Heart right ventricle (tissue), 16 donors: ENCODE data around the gene CLN3. TPM values are rescaled to one million over a fixed set of nuclear protein-coding genes. Genes with fewer than 3 reads are reported as not detected.

Experiments used
- ATAC-seq, 8 donors: fragments of 200-7000 bp; cut with Tn5 transposase; one replicate each; pipeline ENCODE4 v1.9.1; 2020; ENCODE audit warnings: mild to moderate bottlenecking in 8 of 8, moderate library complexity in 8 of 8, moderate number of reproducible peaks in 1 of 8
- DNase-seq, 2 donors: peaks; one replicate each; pipeline ENCODE4 v3.0.0-alpha.2; 2020
- H3K27ac ChIP-seq, 10 donors: fragments of 200-600 bp; sonication (generic) in 2 of 10; one replicate each; pipeline versions ENCODE4 v1.5.0 to v1.8.0; 2020 to 2022; ENCODE audit warnings: mild to moderate bottlenecking in 3 of 10
- H3K27me3 ChIP-seq, 7 donors: fragments of 200-600 bp; one replicate each; pipeline ENCODE4 v1.8.0; 2021 to 2022; ENCODE audit warnings: mild to moderate bottlenecking in 2 of 7
- H3K36me3 ChIP-seq, 9 donors: fragments of 200-600 bp; sonication (generic) in 1 of 9; one replicate each; pipeline versions ENCODE4 v1.5.0 to v1.8.0; 2020 to 2022; ENCODE audit warnings: mild to moderate bottlenecking in 2 of 9
- H3K4me1 ChIP-seq, 9 donors: fragments of 200-600 bp; sonication (generic) in 1 of 9; one replicate each; pipeline versions ENCODE4 v1.5.0 to v1.8.0; 2020 to 2022; ENCODE audit warnings: mild to moderate bottlenecking in 4 of 9
- H3K4me3 ChIP-seq, 10 donors: fragments of 200-600 bp; sonication (generic) in 2 of 10; one replicate each; pipeline versions ENCODE4 v1.5.0 to v1.8.0; 2020 to 2022; ENCODE audit warnings: mild to moderate bottlenecking in 7 of 10, moderate library complexity in 2 of 10
- H3K9me3 ChIP-seq, 11 donors: fragments of 200-600 bp in 10 of 11; sonication (generic) in 2 of 11; one replicate each; pipeline versions ENCODE4 v1.5.0 to v1.8.0; 2013 to 2022; ENCODE audit warnings: mild to moderate bottlenecking in 2 of 11, control low read depth in 1 of 11, moderate library complexity in 1 of 11
- CTCF ChIP-seq, 9 donors: fragments of 200-600 bp; sonication (generic) in 2 of 9; IDR thresholded peaks; one replicate each; pipeline versions ENCODE4 v1.5.0 to v1.8.0; 2021 to 2022; ENCODE audit warnings: antibody characterized with exemption in 9 of 9, mild to moderate bottlenecking in 5 of 9, moderate library complexity in 1 of 9
- WGBS, 2 donors: extraction: QIAGEN DNeasy Blood & Tissue Kit; methylation state at CpG; one replicate each; pipeline ENCODE4 v1.1.7; 2013; ENCODE audit warnings: inconsistent platforms in 1 of 2; 5-methylcytosine and 5-hydroxymethylcytosine counted together
- intact Hi-C, 10 donors: fragments of 100-400 bp; cut with DNase I; formaldehyde crosslinking; loops; one replicate each; pipeline versions ENCODE4 v1.11.1 to v1.14.2; 2022
- polyA plus RNA-seq, 2 donors: library from polyadenylated mRNA; stranded (reverse); fragments of 200-250 nt; gene quantifications; one replicate each; pipeline ENCODE4 v1.2.3, GENCODE V29; 2013
- total RNA-seq, 10 donors: library from RNA; stranded (reverse); fragmentation: NEBNext Ultra II Directional in 3 of 10; extraction: Animal tissue kit (Norgen Biotek cat#: 25700) in 3 of 10; gene quantifications; one replicate each; pipeline versions ENCODE4 v1.2.1 to v1.2.4, GENCODE V29; 2021 to 2023
- donor health status: Arrhythmogenic right ventricular cardiomyopathy.
- donor health status: ischemic (EF 13 %, LVEDD 7.1; RV severe dilation, severe dysfunction).
- donor health status: healthy with polysubstance abuse.
- donor health status: DM: no; HTN: yes; CAD: no.
- donor health status: DM: no; HTN: no; CAD: no.
- donor health status: ischemic (EF 25% LVEDD 6.9; RV normal size, moderate dysfunction).
- donor health status: ischemic (EF 25% LVEDD 5.7; RV mildly dilated, moderate dysfunction).
- donor health status: healthy.
- donor health status: DM: yes; HTN: yes; CAD: no.
- donor health status: Ischemic cardiomyopathy.
- donor health status: ischemic (EF 35%, LVEDD 5.7; RV mildly dilated, moderate dysfunction).
- donor health status: nonischemic (EF 11% LVEDD 7.7; RV severe dilation, severe dysfunction).
- donor health status: DM: yes; HTN: yes; CAD: no.
- donor health status: PGD.
- donor health status: ischemic (EF 29% LVEDD 5.4; RV normal size, mild dysfunction).
- donor health status: nonischemic (EF 23%, LVEDD 6.1; RV moderate dilation, normal function).

The CLN3 gene
- total and polyA plus RNA-seq, 12 donors, result 6.5 to 21.2 (median 10.8) TPM

DNA sequence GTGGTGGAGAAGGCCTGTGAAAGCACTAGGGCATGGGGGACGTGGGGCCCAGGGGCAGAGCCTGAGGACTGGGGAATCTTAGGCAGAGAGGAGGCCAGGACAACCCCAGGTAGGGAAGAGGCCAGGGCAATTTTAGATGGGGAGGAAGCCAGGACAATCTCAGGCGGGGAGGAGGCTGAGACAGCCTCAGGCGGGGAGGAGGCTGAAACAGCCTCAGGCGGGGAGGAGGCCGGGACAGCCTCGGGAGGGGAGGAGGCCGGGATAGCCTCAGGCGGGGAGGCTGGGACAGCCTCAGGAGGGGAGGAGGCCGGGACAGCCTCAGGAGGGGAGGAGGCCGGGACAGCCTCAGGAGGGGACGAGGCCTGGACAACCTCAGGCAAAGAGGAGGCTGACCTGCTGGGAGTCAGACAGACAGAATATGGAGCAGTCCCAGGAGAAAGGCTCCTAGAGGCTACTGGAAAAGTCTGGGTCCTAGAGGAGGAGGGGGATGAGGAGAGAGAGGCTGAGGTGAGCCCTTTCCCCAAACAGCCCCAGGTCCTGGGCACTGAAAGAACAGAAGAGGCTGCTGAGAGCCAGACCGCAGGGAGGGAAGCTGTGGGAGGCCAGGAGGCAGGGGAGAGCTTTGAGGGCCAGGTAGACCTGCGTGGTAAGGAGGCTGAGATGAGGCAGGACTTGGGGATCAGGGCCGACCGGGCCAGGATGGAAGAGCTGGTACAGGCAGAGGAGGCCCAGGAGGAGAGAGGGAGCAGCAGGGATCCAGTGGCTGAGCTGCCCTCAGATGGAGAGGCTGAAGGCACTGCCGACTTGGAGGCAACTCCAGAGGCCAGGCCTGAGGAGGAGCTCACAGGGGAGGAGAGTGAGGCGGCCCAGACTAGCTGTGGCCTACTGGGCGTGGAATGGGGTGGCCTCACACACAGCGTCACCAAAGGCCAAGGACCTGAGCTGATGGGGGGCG lies 4.2 kb upstream of the CLN3 start:
- Histone ChIP-seq H3K4me1 (peaks cover 0 to 40% (median 3%) of the 10 kb centered on the region in 9 donors), H3K4me3 (peak overlapping the region in 1 of 10 donors; percentile 96), H3K27me3 (peaks cover 0 to 6% (median 0%) of the 10 kb centered on the region in 7 donors), H3K27ac (peak overlapping the region in 2 of 10 donors; percentile 72 to 99), H3K36me3 (peaks cover 0 to 20% (median 0%) of the 10 kb centered on the region in 9 donors), H3K9me3 (no peaks in the 10 kb centered on the region)
- DNase-seq (no peak), ATAC-seq (no peak)
- intact Hi-C loops, result loop anchor here in 2 of 10 donors (5.0 to 10.0 kb wide), 3 partner anchors 41 to 59 kb away; partner anchors contain the start of genes SGF29 (in 2 of the 2) and NUPR1 (in 1 of the 2)
- no peak for TF ChIP-seq CTCF (IDR thresholded peaks at IDR 0.05)
- 88 to 90% methylated on average over 20 of the region's 20 CpGs for WGBS, 2 donors

GRCh38 chr16:28495098-28495793 lies 3.4 kb upstream of the CLN3 start:
- peak overlapping the region in 6 of 10 donors; percentile 9 to 99 (median 54) for H3K27ac ChIP-seq
- no peaks in the 10 kb centered on the region for H3K9me3 ChIP-seq
- DNase-seq (no peak), ATAC-seq (no peak)
- intact Hi-C loops, result loop anchor here in 2 of 10 donors (5.0 to 10.0 kb wide), 3 partner anchors 42 to 60 kb away; partner anchors contain the start of genes SGF29 (in 2 of the 2) and NUPR1 (in 1 of the 2)
- peaks cover 0 to 48% (median 11%) of the 10 kb centered on the region in 9 donors for H3K4me1 ChIP-seq
- 79 to 82% methylated on average over 13 of the region's 13 CpGs for WGBS, 2 donors
- no peak for TF ChIP-seq CTCF (IDR thresholded peaks at IDR 0.05)
- H3K4me3 ChIP-seq, result peak overlapping the region in 6 of 10 donors; percentile 8 to 96 (median 22)
- H3K36me3 ChIP-seq, result peaks cover 0 to 14% (median 0%) of the 10 kb centered on the region in 9 donors
- H3K27me3 ChIP-seq, result peaks cover 0 to 6% (median 0%) of the 10 kb centered on the region in 7 donors

DNA sequence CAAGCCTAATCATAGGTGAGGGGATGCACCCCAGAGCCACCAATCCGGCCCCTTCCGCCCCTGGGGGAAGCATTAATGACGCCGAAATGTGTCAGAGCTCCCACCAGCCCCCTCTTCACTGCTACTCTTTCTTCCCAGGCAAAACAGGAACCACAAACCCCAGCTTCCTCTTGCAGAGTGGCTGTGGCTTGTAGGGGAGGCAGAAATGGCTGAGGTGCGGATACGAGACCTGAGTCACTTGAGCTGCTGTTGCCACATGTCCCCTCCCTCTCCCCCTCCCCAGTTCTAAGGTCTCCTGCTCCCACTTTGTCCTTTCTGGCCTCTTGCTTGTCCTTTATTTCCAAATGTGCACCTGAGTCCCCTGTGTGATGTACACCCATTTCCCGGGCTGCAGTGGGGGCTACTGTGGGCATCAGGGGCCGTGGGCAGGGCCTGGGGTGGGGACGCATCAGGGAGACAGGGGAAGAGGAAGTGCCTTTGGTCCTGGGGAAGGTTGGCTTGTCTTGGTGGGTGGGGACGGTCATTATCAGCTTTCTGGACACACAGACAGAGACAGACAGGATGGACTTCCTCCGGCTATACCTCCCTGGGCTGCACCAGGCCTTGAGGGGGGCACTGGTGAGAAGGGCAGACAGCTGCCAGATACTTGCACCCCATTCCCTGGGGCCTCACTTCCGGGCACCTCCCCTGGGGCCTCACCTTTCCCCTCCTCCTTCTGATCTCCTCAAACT lies 2.4 kb upstream of the CLN3 start, which contains the start of gene APOBR:
APOBR (plus strand) TSS at position 523 of the 731 bp plus-strand sequence; CDS start at position 562, 39 bp downstream.
- DNase-seq, result peak in 1 of 2 donors; percentile 49
- 59 to 64% methylated on average over 12 of the region's 12 CpGs for WGBS, 2 donors
- Histone ChIP-seq H3K4me3 (peak within 1 kb of the TSS in 7 of 10 donors; percentile 8 to 96 (median 19)), H3K4me1 (peaks cover 0 to 52% (median 14%) of the 10 kb centered on the region in 9 donors), H3K9me3 (no peaks in the 10 kb centered on the region), H3K36me3 (peaks cover 0 to 23% (median under 1%) of the 10 kb centered on the region in 9 donors), H3K27me3 (peaks cover 0 to 6% (median 0%) of the 10 kb centered on the region in 7 donors), H3K27ac (peak within 1 kb of the TSS in 6 of 10 donors; percentile 25 to 99 (median 54))
- TF ChIP-seq CTCF (IDR thresholded peaks at IDR 0.05), result no peak
- peak in 2 of 8 donors; percentile 8 to 13 for ATAC-seq
- intact Hi-C loops, result loop anchor here in 5 of 10 donors (5.0 to 10.0 kb wide), 4 partner anchors 43 to 123 kb away; partner anchors contain the start of genes NUPR1 (in 2 of the 5) and SGF29 (in 2 of the 5)
